HAP-1 (cell line): Measurements from ENCODE around the gene PCIF1.

Source experiments
- DNase-seq, 2 experiments: peaks; one replicate each; pipeline ENCODE4 v3.0.0-alpha.2; 2016 to 2020; ENCODE audit warnings: low spot score in 2 of 2
- H3K27me3 ChIP-seq: fragments of 250-450 bp; sonication (Bioruptor Pico); 2 replicates; pipeline ENCODE4 v1.5.1; 2020; ENCODE audit warnings: low read depth, mild to moderate bottlenecking, moderate library complexity
- H3K36me3 ChIP-seq: fragments of 250-450 bp; sonication (Bioruptor Pico); replicated peaks from 2 replicates; pipeline ENCODE4 v1.5.1; 2020; ENCODE audit warnings: mild to moderate bottlenecking
- H3K4me1 ChIP-seq: fragments of 250-450 bp; sonication (Bioruptor Pico); 2 replicates; pipeline ENCODE4 v1.5.1; 2020; ENCODE audit warnings: mild to moderate bottlenecking
- H3K4me3 ChIP-seq: fragments of 250-450 bp; sonication (Bioruptor Pico); 2 replicates; pipeline ENCODE4 v1.5.1; 2020; ENCODE audit warnings: mild to moderate bottlenecking, moderate library complexity
- H3K9me3 ChIP-seq: fragments of 250-450 bp; sonication (Bioruptor Pico); 2 replicates; pipeline ENCODE4 v1.5.1; 2020; ENCODE audit warnings: mild to moderate bottlenecking, moderate library complexity
- in situ Hi-C: fragments of 300-500 bp; cut with MboI; formaldehyde crosslinking; loops from 3 replicates; pipeline ENCODE4 v1.14.3; 2020; ENCODE audit warnings: low sequenced_read_pairs, inconsistent platforms, mixed read lengths

Gene PCIF1

DNA sequence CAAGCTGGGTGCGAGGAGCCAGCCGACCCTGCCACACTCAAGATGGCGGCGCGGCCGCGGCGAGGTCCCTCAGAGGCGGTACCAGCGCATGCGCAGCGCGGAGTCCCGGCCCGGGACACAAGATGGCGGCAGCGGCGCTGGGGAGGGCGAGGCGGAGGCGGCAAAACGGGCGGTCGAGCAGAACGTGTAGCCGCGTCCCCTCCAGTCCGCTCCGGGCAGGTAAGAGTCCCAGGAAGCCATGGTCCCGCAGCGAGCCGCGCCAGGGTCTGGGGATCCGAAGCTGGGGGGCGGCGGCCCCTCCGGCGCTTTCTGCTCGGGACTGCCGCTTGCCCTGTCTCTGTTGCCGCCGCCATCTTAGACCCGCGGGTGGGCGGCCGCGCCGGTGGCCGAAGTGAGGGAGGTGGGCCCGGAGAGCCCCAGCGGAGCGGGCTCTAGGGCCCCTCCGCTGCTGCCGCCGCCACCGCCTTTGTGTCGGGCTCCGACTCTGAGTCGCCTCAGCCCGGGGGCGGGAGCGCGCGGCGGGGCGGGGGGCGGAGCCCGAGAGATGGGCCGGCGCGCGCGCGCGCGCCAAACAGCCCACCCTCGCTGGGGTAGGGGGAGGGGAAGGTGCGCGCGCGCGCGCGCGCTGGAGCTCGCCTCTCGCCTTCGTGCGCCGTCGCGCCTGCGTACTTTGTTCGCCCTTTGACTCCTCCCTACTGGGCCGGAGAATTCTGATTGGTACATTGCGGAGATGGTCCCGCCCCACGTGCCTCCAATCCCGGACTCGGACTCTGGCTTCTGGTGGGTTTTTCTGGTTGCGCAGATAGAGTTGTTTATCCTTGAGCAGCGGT is at the start of gene PCIF1:
Gene PCIF1 (plus strand): TSS at position 98 of the 830 bp plus-strand sequence. CDS start 4,317 bp downstream, outside the sequence.
- Histone ChIP-seq H3K9me3 (no peaks in the 10 kb centered on the region), H3K27me3 (no peaks in the 10 kb centered on the region), H3K4me3 (peak within 1 kb of the TSS; percentile 96), H3K4me1 (peaks cover 3% of the 10 kb centered on the region; the same call in 1 of the 2 replicates), H3K36me3 (peaks cover 29% of the 10 kb centered on the region)
- in situ Hi-C loops, result no loop called here
- DNase-seq, result peak; percentile 94 to 98

DNA sequence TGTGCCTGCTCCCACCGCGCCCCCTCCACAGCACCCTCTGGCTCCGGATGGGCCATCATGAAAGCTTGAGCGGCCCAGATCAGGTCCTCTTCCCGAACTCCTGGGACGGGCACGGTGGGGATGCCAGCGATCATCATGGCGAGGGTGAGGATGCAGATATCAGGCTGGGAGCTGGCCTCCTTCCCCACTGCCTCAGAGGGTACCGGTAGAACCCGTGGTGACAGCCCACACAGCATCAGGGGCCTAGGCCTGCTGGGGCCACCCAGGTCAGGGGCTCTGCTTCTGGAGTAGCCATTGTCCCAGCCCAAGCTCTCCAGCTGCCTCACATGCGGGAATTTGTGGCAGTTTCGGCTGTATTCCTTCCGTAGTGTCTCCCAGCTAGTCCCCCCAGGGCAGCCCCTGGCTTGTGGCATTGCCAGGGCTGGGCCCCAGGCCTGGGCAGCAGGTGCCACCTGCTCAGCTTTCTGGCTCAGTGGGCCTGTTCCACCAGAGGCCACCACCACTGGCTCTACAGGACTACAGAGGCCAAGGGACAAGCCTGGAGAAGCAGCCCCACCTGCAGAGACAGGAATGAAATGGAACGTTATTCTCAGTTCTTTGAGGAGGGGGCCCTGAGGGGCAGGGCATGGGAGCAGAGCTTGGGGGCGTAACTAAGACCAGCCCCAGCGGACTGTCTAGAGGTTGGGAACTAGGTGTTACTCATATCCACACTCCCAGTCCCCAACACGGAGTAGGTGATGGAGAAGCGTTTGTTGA is 47.7 kb upstream of the PCIF1 start:
- in situ Hi-C loops, result no loop called here
- Histone ChIP-seq H3K4me1 (peaks cover 12% of the 10 kb centered on the region), H3K9me3 (no peaks in the 10 kb centered on the region), H3K4me3 (no peak overlapping the region), H3K36me3 (peaks cover 20% of the 10 kb centered on the region), H3K27me3 (no peaks in the 10 kb centered on the region)
- no peak for DNase-seq

DNA sequence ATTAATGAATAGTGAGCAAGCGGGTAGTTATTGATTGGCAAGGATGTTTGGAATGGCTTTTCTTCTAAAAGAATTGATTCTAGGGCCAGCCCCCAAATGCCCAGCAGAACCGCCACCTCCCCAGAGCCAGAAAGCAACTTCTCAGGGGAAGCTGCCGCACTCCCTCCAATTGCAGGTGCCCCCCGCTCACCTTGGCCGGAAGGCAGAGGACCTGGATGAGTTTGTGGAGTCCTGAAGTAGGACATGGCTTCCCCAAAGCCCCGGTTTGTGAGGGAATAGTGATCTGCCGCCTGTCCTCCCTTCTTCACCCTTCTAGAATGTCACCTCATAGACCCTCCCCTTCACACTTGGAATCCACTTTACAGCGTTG is 47.2 kb upstream of the PCIF1 start, which contains the start of gene SPATA25:
Gene SPATA25 (minus strand): TSS at position 277 of the 370 bp plus-strand sequence. CDS start 32 bp downstream, at position 245.
- Histone ChIP-seq H3K4me3 (no peak within 1 kb of the TSS), H3K4me1 (peaks cover 15% of the 10 kb centered on the region), H3K9me3 (no peaks in the 10 kb centered on the region), H3K27me3 (no peaks in the 10 kb centered on the region), H3K36me3 (peaks cover 17% of the 10 kb centered on the region)
- DNase-seq, result no peak
- in situ Hi-C loops, result no loop called here

DNA sequence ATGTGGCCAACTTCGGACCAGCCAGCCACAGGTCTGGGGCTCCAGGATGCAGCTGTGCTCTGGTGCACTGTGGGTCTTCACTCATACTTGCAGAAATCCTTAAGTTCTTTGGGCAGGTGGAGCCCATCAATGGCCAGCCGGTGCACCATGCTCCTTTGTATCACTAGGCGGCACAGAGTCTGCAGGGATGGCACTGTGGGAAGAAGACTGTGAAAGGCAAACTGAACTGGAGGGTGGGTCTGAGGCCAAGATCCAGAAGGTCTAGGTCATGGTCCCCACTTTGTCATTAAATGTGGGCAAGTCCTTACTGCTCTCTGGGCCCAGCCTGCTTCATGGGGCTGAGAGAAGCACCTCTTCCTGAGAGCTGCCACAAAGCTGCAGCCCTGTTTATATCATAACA is 45.8 kb upstream of the PCIF1 start:
- Histone ChIP-seq H3K4me1 (peaks cover 15% of the 10 kb centered on the region), H3K36me3 (peaks cover 5% of the 10 kb centered on the region), H3K4me3 (no peak overlapping the region), H3K9me3 (no peaks in the 10 kb centered on the region), H3K27me3 (no peaks in the 10 kb centered on the region)
- in situ Hi-C loops, result no loop called here
- no peak for DNase-seq

DNA sequence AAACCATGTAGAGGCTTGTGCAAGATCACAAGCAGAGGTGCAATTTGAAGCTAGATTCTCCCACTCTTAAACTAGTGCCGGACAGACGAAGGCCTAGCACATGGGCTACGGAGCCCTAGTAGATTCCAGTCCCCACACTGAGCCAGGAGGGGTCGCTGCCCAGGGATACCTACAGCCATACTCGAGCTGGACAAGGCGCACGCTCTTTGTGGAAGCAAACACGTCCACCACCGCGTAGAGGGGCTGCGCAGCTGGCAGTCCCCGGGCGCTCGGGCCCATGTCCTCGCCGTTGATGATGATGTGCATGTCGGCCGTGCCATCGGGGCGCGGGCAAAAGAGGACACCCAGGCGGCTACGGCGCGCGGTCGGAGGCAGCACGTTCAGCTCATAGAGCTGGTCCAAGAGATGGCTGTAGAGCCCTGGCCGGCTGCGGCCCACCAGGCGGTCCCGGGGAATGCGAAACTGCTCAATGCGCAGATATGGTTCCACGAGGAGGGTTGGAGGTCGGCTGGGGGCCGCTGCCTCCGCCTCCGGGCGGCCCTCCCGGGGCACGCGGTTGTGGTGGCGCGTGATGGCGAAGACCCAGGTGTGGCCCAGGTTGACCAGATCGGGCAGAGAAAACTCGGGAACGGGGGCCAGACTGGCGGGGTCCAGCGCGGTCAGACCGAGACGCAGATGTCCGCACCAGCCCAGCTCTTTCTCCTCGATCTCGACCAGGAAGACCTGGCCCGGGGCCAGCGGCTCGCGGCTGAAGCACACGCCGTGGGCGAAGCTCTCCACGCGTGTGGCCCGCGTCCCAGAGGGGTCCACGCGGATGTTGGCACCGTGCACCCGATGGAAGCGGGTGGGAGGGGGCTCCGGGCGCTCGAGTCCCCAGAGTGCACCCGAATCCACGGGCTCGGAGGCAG is 44.2 kb upstream of the PCIF1 start:
- in situ Hi-C loops, result no loop called here

DNA sequence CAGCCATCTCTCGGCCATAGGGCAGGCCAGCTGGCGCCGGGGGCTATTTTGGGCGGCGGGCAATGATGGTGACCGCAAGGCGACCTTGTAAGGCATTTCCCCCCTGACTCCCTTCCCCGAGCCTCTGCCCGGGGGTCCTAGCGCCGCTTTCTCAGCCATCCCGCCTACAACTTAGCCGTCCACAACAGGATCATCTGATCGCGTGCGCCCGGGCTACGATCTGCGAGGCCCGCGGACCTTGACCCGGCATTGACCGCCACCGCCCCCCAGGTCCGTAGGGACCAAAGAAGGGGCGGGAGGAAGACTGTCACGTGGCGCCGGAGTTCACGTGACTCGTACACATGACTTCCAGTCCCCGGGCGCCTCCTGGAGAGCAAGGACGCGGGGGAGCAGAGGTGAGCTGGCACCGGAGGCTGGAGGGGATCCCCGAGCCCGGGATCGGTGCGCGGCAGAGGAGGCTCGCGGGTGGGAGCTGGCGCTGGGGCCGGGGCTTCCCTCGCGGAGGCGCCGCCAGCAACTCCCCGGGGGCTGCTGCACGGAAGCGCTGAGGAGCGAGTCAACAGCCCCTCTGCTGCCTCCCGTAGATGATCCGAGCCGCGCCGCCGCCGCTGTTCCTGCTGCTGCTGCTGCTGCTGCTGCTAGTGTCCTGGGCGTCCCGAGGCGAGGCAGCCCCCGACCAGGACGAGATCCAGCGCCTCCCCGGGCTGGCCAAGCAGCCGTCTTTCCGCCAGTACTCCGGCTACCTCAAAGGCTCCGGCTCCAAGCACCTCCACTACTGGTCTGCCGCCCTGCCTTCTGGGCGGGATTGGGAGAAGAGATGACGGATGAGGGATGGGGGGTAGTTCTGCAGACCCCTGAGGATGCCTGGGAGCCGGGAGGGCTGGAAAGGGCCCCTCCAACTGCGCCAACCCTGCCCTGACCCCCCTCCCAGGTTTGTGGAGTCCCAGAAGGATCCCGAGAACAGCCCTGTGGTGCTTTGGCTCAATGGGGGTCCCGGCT is 43.2 kb upstream of the PCIF1 start, which contains the start of the genes CTSA and NEURL2:
Gene CTSA (plus strand): TSS at position 351 of the 999 bp plus-strand sequence. CDS start 234 bp downstream, at position 585.
Gene NEURL2 (minus strand): TSS at position 224 of the 999 bp plus-strand sequence. CDS start 217 bp downstream, at position 7.
- in situ Hi-C loops, result no loop called here
- Histone ChIP-seq H3K36me3 (0 out of 2 replicates have a peak, but pooled peaks cover 5% of the 10 kb centered on the region), H3K4me3 (peak within 1 kb of the TSS; percentile 80), H3K9me3 (no peaks in the 10 kb centered on the region), H3K4me1 (peaks cover 15% of the 10 kb centered on the region), H3K27me3 (no peaks in the 10 kb centered on the region)
- peak; percentile 86 to 93 for DNase-seq

More for the DNA sequence above, 44.2 kb upstream of the PCIF1 start:
- no peaks in the 10 kb centered on the region for H3K9me3 ChIP-seq
- peak in 1 of 2 experiments; percentile 69 for DNase-seq
- no peaks in the 10 kb centered on the region for H3K27me3 ChIP-seq
- H3K36me3 ChIP-seq, result 0 out of 2 replicates have a peak, but pooled peaks cover 5% of the 10 kb centered on the region
- H3K4me1 ChIP-seq, result peaks cover 15% of the 10 kb centered on the region
- H3K4me3 ChIP-seq, result peak overlapping the region; percentile 80

DNA sequence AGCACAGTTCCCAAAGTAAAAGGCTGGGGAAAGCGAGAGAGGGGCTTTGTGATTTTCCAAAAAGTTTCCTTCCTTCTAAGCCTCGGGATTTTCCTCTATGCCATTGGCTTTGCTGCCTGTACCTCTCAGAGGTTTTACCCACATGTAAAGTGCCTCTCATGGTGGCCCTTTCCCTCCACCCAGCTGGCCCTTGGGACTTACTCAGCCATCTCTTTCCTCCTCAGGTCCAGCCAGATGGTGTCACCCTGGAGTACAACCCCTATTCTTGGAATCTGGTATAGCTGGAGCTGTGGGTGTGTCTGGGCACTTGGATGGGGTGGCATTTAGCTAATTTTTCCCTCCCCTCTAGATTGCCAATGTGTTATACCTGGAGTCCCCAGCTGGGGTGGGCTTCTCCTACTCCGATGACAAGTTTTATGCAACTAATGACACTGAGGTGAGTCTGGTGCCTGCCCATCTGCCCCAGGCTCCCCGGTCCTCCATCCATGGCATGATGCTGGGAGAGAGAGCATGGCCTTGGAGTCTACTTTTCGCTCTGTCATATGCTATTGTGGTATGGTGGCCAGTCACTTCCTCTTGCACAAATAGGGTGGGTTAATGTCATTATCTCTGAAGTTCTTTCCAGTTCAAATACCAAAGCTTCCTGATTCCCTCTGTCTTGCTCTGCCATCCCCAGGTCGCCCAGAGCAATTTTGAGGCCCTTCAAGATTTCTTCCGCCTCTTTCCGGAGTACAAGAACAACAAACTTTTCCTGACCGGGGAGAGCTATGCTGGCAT is 42.2 kb upstream of the PCIF1 start:
- Histone ChIP-seq H3K36me3 (peaks cover 7% of the 10 kb centered on the region), H3K4me1 (peaks cover 15% of the 10 kb centered on the region), H3K27me3 (no peaks in the 10 kb centered on the region), H3K9me3 (no peaks in the 10 kb centered on the region), H3K4me3 (peak overlapping the region; percentile 80)
- in situ Hi-C loops, result no loop called here
- DNase-seq, result peak in 1 of 2 experiments; percentile 34

DNA sequence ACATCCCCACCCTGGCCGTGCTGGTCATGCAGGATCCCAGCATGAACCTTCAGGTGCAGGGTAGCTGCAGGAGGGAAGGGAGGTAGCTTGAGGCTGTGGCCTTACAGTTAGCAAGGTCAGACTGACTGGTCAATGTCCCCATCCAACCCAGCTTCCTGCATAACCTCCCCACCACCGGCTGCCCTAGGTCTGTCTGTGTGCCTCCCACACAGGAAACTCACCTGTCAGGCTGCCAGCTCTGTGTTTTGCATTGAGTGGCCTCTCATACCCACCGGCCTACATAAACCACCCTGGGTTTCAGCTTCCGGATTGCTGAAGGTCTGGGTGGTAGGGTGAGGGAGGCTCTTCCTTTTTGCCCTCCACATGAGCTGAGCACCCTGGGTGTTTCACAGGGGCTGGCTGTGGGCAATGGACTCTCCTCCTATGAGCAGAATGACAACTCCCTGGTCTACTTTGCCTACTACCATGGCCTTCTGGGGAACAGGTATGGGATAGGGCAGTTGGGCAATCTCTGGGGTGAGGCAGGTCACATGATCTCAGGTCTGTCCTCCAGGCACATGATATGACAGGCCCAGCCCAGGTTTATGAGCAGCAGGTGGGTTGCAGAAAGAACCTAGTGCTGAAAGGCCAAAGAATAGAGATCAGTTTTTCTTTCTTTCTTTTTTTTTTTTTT is 41.5 kb upstream of the PCIF1 start:
- peaks cover 15% of the 10 kb centered on the region for H3K36me3 ChIP-seq
- in situ Hi-C loops, result no loop called here
- no peak overlapping the region for H3K4me3 ChIP-seq

DNA sequence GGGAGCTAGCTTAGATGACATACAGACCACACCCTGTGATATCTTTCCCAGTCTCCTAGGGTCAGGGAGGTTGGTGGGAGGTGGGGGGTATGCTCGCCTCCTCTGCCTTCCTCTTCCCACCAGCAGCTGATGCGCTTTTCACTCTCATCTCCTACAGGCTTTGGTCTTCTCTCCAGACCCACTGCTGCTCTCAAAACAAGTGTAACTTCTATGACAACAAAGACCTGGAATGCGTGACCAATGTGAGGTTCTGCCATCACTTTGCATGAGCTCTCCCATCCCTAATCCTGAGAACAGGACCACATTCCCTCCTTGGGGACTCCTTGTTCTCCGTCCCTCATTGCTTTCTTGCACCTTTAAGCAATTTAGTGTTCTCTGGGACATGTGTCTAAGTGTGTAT is 40.7 kb upstream of the PCIF1 start:
- no peaks in the 10 kb centered on the region for H3K27me3 ChIP-seq
- no peak overlapping the region for H3K4me3 ChIP-seq
- no peaks in the 10 kb centered on the region for H3K9me3 ChIP-seq
- DNase-seq, result no peak
- in situ Hi-C loops, result no loop called here
- H3K4me1 ChIP-seq, result peaks cover 15% of the 10 kb centered on the region
- H3K36me3 ChIP-seq, result peaks cover 18% of the 10 kb centered on the region

More for the DNA sequence above, 41.5 kb upstream of the PCIF1 start:
- no peak for DNase-seq
- Histone ChIP-seq H3K27me3 (no peaks in the 10 kb centered on the region), H3K9me3 (no peaks in the 10 kb centered on the region), H3K4me1 (peaks cover 15% of the 10 kb centered on the region)

DNA sequence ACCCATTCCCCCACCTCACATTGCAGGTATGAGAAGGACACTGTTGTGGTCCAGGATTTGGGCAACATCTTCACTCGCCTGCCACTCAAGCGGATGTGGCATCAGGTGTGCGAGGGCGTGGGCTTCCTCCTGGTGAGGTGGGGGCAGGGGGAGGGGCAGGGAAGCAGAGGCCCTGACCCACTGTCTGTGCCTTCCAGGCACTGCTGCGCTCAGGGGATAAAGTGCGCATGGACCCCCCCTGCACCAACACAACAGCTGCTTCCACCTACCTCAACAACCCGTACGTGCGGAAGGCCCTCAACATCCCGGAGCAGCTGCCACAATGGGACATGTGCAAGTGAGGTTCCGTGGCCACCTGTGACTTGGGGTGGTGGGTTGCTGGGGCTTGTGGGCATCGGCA is 39.7 kb upstream of the PCIF1 start:
- Histone ChIP-seq H3K27me3 (no peaks in the 10 kb centered on the region), H3K4me3 (no peak overlapping the region), H3K4me1 (peaks cover 15% of the 10 kb centered on the region), H3K36me3 (peaks cover 21% of the 10 kb centered on the region), H3K9me3 (no peaks in the 10 kb centered on the region)
- in situ Hi-C loops, result no loop called here
- no peak for DNase-seq

DNA sequence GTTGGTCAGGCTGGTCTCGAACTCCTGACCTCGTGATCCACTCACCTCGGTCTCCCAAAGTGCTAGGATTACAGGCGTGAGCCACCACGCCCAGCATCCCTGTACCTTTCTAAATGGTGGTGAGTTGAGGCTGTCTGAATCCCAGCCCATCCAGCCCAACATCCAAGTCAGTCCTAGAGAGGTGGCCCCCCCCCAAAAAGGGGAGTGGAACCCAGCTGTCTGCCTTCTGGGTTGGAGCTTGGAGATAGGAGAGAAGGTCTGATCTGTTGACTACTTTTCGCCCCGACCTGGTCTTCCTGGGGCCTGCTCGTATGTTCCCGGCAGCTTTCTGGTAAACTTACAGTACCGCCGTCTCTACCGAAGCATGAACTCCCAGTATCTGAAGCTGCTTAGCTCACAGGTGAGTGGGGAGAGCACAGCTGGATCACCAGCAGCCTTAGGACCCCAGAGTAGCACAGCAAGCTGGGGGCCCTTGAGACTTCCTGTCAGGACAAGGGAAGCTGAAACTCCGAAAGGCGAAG is 37.8 kb upstream of the PCIF1 start:
- H3K36me3 ChIP-seq, result peaks cover 37% of the 10 kb centered on the region
- no peak overlapping the region for H3K4me3 ChIP-seq
- peaks cover 3% of the 10 kb centered on the region for H3K4me1 ChIP-seq
- no peak for DNase-seq
- no peaks in the 10 kb centered on the region for H3K9me3 ChIP-seq
- in situ Hi-C loops, result no loop called here
- H3K27me3 ChIP-seq, result no peaks in the 10 kb centered on the region
